IMR-90 (cell line): Measurements from ENCODE around the gene ZEB2. TPM values are rescaled to one million over a fixed set of nuclear protein-coding genes. Genes with fewer than 3 reads are reported as not detected.

Experiments used
- ATAC-seq: fragments of 200-7000 bp; cut with Tn5 transposase; 2 replicates; pipeline ENCODE4 v1.9.1; 2020; ENCODE audit warnings: low read depth, mild to moderate bottlenecking, moderate library complexity
- BruUV-seq: library from RNA; stranded (reverse); fragments of 400-500 nt; replicated peaks from 2 replicates; lab custom pipeline; 2021; lab: Mats Ljungman, UMichigan
- CTCF ChIA-PET: fragments of 300-600 bp; formaldehyde crosslinking; extraction: SDS; loops from one replicate; lab custom pipeline; 2021; ENCODE audit warnings: antibody characterized with exemption; lab: Yijun Ruan, JAX
- POLR2A ChIA-PET: fragments of 300-600 bp; sonication (Branson Sonifier 250); formaldehyde crosslinking; loops from one replicate; lab custom pipeline; 2022; ENCODE audit warnings: antibody characterized with exemption; ENCODE audit not compliant: unreplicated experiment; lab: Charles Lee
- DNase-seq: peaks from one replicate; pipeline ENCODE4 v3.0.0; 2013
- H2AFZ ChIP-seq: replicated peaks from 2 replicates; pipeline ENCODE3; 2013; ENCODE audit warnings: low read length, mild to moderate bottlenecking; ENCODE audit not compliant: poor library complexity
- H2AK5ac ChIP-seq: 2 replicates; pipeline ENCODE4 v1.6.1; 2013; ENCODE audit warnings: low read depth, low read length, inconsistent platforms
- H2AK9ac ChIP-seq: replicated peaks from 2 replicates; pipeline ENCODE3; 2013; ENCODE audit warnings: mild to moderate bottlenecking, low read depth, low read length, moderate library complexity; ENCODE audit not compliant: poor library complexity
- H2BK120ac ChIP-seq: 2 replicates; pipeline ENCODE4 v1.6.1; 2013; ENCODE audit warnings: low read depth, low read length, inconsistent platforms
- H2BK15ac ChIP-seq: 3 replicates; pipeline ENCODE4 v1.6.1; 2013; ENCODE audit warnings: low read depth, low read length, inconsistent platforms
- H2BK20ac ChIP-seq: 2 replicates; pipeline ENCODE4 v1.6.1; 2013; ENCODE audit warnings: low read depth, mild to moderate bottlenecking, inconsistent platforms, low read length, moderate library complexity
- H2BK5ac ChIP-seq: 2 replicates; pipeline ENCODE4 v1.6.1; 2013; ENCODE audit warnings: mild to moderate bottlenecking, low read depth, low read length, inconsistent platforms; ENCODE audit not compliant: poor library complexity, severe bottlenecking
- H3K14ac ChIP-seq: replicated peaks from 2 replicates; pipeline ENCODE4 v1.6.1; 2013; ENCODE audit warnings: low read depth, low read length, inconsistent platforms
- H3K18ac ChIP-seq: 2 replicates; pipeline ENCODE4 v1.6.1; 2013; ENCODE audit warnings: low read depth, low read length, control low read depth
- H3K23ac ChIP-seq: 2 replicates; pipeline ENCODE4 v1.6.1; 2013; ENCODE audit warnings: low read depth, low read length, inconsistent platforms
- H3K27ac ChIP-seq: 2 replicates; pipeline ENCODE4 v1.5.1; 2013; ENCODE audit warnings: mild to moderate bottlenecking, control low read depth, low read length; ENCODE audit not compliant: insufficient read depth
- H3K27me3 ChIP-seq: 2 replicates; pipeline ENCODE4 v1.6.1; 2013; ENCODE audit warnings: low read length; ENCODE audit not compliant: control insufficient read depth, insufficient read depth
- H3K36me3 ChIP-seq: 2 replicates; pipeline ENCODE4 v1.6.1; 2013; ENCODE audit warnings: low read length, mixed read lengths; ENCODE audit not compliant: control insufficient read depth, insufficient read depth
- H3K4ac ChIP-seq: 2 replicates; pipeline ENCODE4 v1.6.1; 2013; ENCODE audit warnings: low read depth, low read length, inconsistent platforms
- H3K4me1 ChIP-seq: 2 replicates; pipeline ENCODE4 v1.6.1; 2013; ENCODE audit warnings: low read length, mixed read lengths; ENCODE audit not compliant: control insufficient read depth, insufficient read depth
- H3K4me2 ChIP-seq: 2 replicates; pipeline ENCODE4 v1.6.1; 2013; ENCODE audit warnings: low read depth, mild to moderate bottlenecking, control low read depth, low read length, moderate library complexity
- H3K4me3 ChIP-seq: 2 replicates; pipeline ENCODE4 v1.5.1; 2013; ENCODE audit warnings: low read depth, mild to moderate bottlenecking, control low read depth, low read length, moderate library complexity; ENCODE audit not compliant: insufficient read depth
- H3K56ac ChIP-seq: 2 replicates; pipeline ENCODE4 v1.6.1; 2013; ENCODE audit warnings: low read length, inconsistent platforms; ENCODE audit not compliant: insufficient read depth; ENCODE audit errors: extremely low read depth
- H3K79me1 ChIP-seq, 2 experiments: 2 replicates each; pipeline ENCODE4 v1.6.1; 2013; ENCODE audit warnings: low read length in 2 of 2, inconsistent platforms in 1 of 2, low read depth in 1 of 2
- H3K9ac ChIP-seq: 2 replicates; pipeline ENCODE4 v1.6.1; 2013; ENCODE audit warnings: low read depth, low read length, control low read depth
- H3K9me1 ChIP-seq: 2 replicates; pipeline ENCODE4 v1.6.1; 2013; ENCODE audit warnings: low read length, inconsistent platforms; ENCODE audit not compliant: insufficient read depth
- H3K9me3 ChIP-seq: 2 replicates; pipeline ENCODE4 v1.6.1; 2013; ENCODE audit warnings: low read length; ENCODE audit not compliant: control insufficient read depth, insufficient read depth
- H4K20me1 ChIP-seq: 2 replicates; pipeline ENCODE4 v1.6.1; 2013; ENCODE audit warnings: low read length, inconsistent platforms; ENCODE audit not compliant: insufficient read depth
- H4K5ac ChIP-seq: 2 replicates; pipeline ENCODE4 v1.6.1; 2013; ENCODE audit warnings: mild to moderate bottlenecking, low read depth, low read length, control low read depth
- H4K8ac ChIP-seq, 2 experiments: 2 replicates each; pipeline ENCODE4 v1.6.1; 2013; ENCODE audit warnings: low read depth in 2 of 2, low read length in 2 of 2, control low read depth in 1 of 2, inconsistent platforms in 1 of 2
- H4K91ac ChIP-seq: 2 replicates; pipeline ENCODE4 v1.6.1; 2013; ENCODE audit warnings: low read depth, low read length, inconsistent platforms; ENCODE audit not compliant: insufficient read depth
- POLR2A ChIP-seq: IDR thresholded peaks from 2 replicates; pipeline ENCODE4 v1.6.1; 2012; ENCODE audit warnings: mild to moderate bottlenecking, low read depth, low read length
- WGBS, 2 experiments: methylation state at CpG; one replicate each; pipeline versions ENCODE4 v1.1.5 to v1.1.7; 2013; ENCODE audit warnings: missing lambda C conversion rate in 2 of 2; ENCODE audit not compliant: insufficient read length in 1 of 2; ENCODE audit errors: extremely low coverage in 2 of 2; 5-methylcytosine and 5-hydroxymethylcytosine counted together
- dilution Hi-C: fragments of 300-500 bp; cut with HindIII; formaldehyde crosslinking; loops from one replicate; pipeline ENCODE4 v1.14.3; 2018; ENCODE audit warnings: low sequenced_read_pairs; ENCODE audit not compliant: unreplicated experiment
- in situ Hi-C: fragments of 300-500 bp; cut with MboI; formaldehyde crosslinking; loops from 3 replicates; pipeline ENCODE4 v1.14.3; 2019; ENCODE audit warnings: low sequenced_read_pairs, inconsistent platforms, mixed read lengths
- intact Hi-C: fragments of 100-400 bp; cut with micrococcal nuclease; formaldehyde crosslinking; loops from 2 replicates; pipeline ENCODE4 v1.10.0; 2022
- polyA plus RNA-seq, 3 experiments: library from polyadenylated mRNA; depleted of rRNA; stranded (reverse); fragments of >200 nt; gene quantifications; 2 replicates each; pipeline ENCODE4 v1.2.3, GENCODE V29; 2012; ENCODE audit warnings: low replicate concordance in 1 of 3
- total RNA-seq: library from RNA; depleted of rRNA; stranded (reverse); fragments of >200 nt; gene quantifications from 2 replicates; pipeline ENCODE4 v1.2.3, GENCODE V29; 2012

Gene ZEB2
- total and polyA plus RNA-seq, 2 of the 4 experiments (the other 2 are of a cell fraction): 22.4 to 50.9 TPM

- Histone ChIP-seq H3K9ac (no peak overlapping the region), H2AFZ (no peak overlapping the region), H2BK20ac (no peak overlapping the region), H3K56ac (no peak overlapping the region), H3K4me3 (no peak overlapping the region), H3K18ac (no peak overlapping the region), H3K27me3 (no peaks in the 10 kb centered on the region), H3K9me1 (peaks cover 4% of the 10 kb centered on the region), H2BK120ac (no peak overlapping the region), H3K79me1 (peaks cover 42 to 66% of the 10 kb centered on the region in 2 experiments), H3K4ac (no peak overlapping the region), H4K20me1 (peaks cover 20% of the 10 kb centered on the region; the same call in 1 of the 2 replicates), H2BK5ac (no peak overlapping the region), H2AK5ac (no peak overlapping the region), H4K8ac (no peak overlapping the region), H3K36me3 (peaks cover 10% of the 10 kb centered on the region), H2AK9ac (no peak overlapping the region), H4K91ac (no peak overlapping the region), H4K5ac (no peak overlapping the region), H3K27ac (no peak overlapping the region), H3K4me2 (no peak overlapping the region), H3K23ac (no peak overlapping the region), H3K4me1 (no peaks in the 10 kb centered on the region; the same call in 1 of the 2 replicates), H3K9me3 (no peaks in the 10 kb centered on the region), H2BK15ac (no peak overlapping the region), H3K14ac (no peak overlapping the region)
- intact Hi-C loops (no loop called here), dilution Hi-C loops (no loop called here), in situ Hi-C loops (no loop called here)
- no TSS peak for BruUV-seq
- DNase-seq: no peak
- ATAC-seq: no peak
- TF ChIP-seq POLR2A: no peak
- ChIA-PET CTCF (interaction anchor here (0.6 kb wide), 1 partner anchor 404 kb away, joined by 3 read pairs; no protein-coding TSS in a partner anchor), POLR2A (no interaction called here)
- no CpG with 5 or more reads among the region's 1 CpG for WGBS, 2 experiments
These were observed 49.6 kb downstream of the ZEB2 start for GRCh38 chr2:144470334-144470733.
